T-helper 1 cell treated with Interleukin-12 subunit alpha and Interleukin-12 subunit beta and Interleukin-4 antibody, amounts not matched to agents 30 μg/mL and 1 μg/mL, for 36 hours (primary cell): Measurements from ENCODE around the gene PCSK6.

ENCODE experiments used
- H3K27ac Mint-ChIP-seq: one replicate; pipeline ENCODE4 v1.8.0; 2021; ENCODE audit warnings: mild to moderate bottlenecking, mixed read lengths
- H3K27me3 Mint-ChIP-seq: one replicate; pipeline ENCODE4 v1.8.0; 2021; ENCODE audit warnings: low read depth, mixed read lengths
- H3K36me3 Mint-ChIP-seq: one replicate; pipeline ENCODE4 v1.8.0; 2021; ENCODE audit warnings: low read depth, mixed read lengths
- H3K4me1 Mint-ChIP-seq: one replicate; pipeline ENCODE4 v1.8.0; 2021; ENCODE audit warnings: low read depth, mixed read lengths
- H3K4me3 Mint-ChIP-seq: one replicate; pipeline ENCODE4 v1.8.0; 2021; ENCODE audit warnings: mild to moderate bottlenecking, moderate library complexity, mixed read lengths
- H3K9me3 Mint-ChIP-seq: one replicate; pipeline ENCODE4 v1.8.0; 2021; ENCODE audit warnings: mixed read lengths

Gene PCSK6

DNA sequence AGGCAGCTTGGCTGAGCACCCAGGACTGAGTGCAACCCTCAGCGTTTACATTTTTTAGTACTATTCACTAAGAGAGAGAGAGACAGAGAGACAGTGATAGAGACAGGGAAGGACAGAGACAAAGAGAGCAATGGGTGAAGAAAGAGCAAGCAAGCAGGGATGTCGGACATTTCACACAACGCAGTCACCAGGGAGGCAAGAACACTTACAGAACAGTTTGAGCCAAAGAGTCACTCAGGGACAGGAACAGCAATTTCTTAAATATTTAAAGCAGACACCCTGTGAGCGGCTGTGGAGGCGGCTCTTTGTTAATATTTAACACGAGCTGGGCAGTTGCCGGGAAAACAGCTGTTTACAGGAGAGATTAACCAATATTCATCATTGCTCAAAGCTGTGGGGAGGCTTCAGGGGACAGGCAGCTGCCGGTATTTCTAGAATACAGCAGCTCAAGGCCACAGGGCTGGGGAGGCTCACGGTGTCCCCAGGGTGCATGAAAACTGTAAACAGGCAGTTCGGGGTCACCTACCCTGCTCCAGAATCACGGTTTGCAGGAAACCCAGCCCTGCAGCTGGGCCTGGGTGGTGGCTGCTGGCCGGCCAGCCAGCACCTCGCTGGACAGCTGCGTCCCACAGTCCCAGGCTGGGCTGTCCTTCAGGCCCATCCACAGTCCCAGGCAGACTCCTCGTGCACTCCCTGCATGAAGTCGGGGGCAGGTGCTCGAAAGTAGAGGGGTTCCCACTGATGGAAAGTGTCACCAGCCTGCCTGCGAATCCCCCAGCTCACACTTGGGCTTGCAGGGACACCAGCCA is 38.8 kb upstream of the PCSK6 start:
- no peak overlapping the region for H3K4me3 Mint-ChIP-seq
- H3K9me3 Mint-ChIP-seq = no peaks in the 10 kb centered on the region
- H3K4me1 Mint-ChIP-seq = no peaks in the 10 kb centered on the region
- H3K36me3 Mint-ChIP-seq = no peaks in the 10 kb centered on the region
- H3K27ac Mint-ChIP-seq = no peak overlapping the region
- H3K27me3 Mint-ChIP-seq = no peaks in the 10 kb centered on the region

DNA sequence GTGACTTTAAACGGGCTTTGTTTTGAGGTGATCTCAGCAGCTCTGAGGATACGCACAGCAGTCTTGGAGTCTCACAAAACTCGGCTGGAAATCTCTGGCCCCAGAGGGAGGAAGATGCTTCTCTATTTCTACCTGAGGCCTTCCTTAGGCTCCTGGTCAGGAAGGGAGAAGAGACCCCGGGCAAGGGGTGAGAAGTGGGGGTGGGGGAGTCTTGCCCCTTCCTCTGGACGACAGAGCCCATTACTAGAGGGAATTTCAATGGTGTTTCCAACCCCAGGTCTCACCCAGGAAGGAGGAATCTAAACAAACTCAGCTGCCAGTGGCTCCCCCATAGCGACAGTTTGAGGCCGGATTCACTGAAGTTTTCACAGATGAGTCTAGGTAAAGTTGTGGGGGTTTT is 37.4 kb upstream of the PCSK6 start:
- Mint-ChIP-seq H3K4me1 (no peaks in the 10 kb centered on the region), H3K27ac (no peak overlapping the region), H3K4me3 (no peak overlapping the region), H3K9me3 (no peaks in the 10 kb centered on the region), H3K36me3 (no peaks in the 10 kb centered on the region), H3K27me3 (no peaks in the 10 kb centered on the region)

- no peaks in the 10 kb centered on the region for H3K9me3 Mint-ChIP-seq
- no peak overlapping the region for H3K27ac Mint-ChIP-seq
- no peaks in the 10 kb centered on the region for H3K27me3 Mint-ChIP-seq
- H3K4me3 Mint-ChIP-seq = no peak overlapping the region
- H3K36me3 Mint-ChIP-seq = no peaks in the 10 kb centered on the region
- H3K4me1 Mint-ChIP-seq = peaks cover 3% of the 10 kb centered on the region
Observed at GRCh38 chr15:101526442-101526841, 36.9 kb upstream of the PCSK6 start.

- H3K27me3 Mint-ChIP-seq = no peaks in the 10 kb centered on the region
- peaks cover 4% of the 10 kb centered on the region for H3K4me1 Mint-ChIP-seq
- H3K4me3 Mint-ChIP-seq = no peak overlapping the region
- no peaks in the 10 kb centered on the region for H3K36me3 Mint-ChIP-seq
- no peak overlapping the region for H3K27ac Mint-ChIP-seq
- no peaks in the 10 kb centered on the region for H3K9me3 Mint-ChIP-seq
Observed at GRCh38 chr15:101526021-101526420, 36.5 kb upstream of the PCSK6 start.

GRCh38 chr15:101525087-101525669 is 35.7 kb upstream of the PCSK6 start:
- Mint-ChIP-seq H3K4me3 (no peak overlapping the region), H3K27ac (no peak overlapping the region)

GRCh38 chr15:101523560-101523940 is 34.0 kb upstream of the PCSK6 start:
- Mint-ChIP-seq H3K9me3 (peaks cover 10% of the 10 kb centered on the region), H3K4me3 (no peak overlapping the region), H3K36me3 (peaks cover 2% of the 10 kb centered on the region), H3K27ac (no peak overlapping the region), H3K27me3 (peaks cover 10% of the 10 kb centered on the region), H3K4me1 (peaks cover 4% of the 10 kb centered on the region)

More at GRCh38 chr15:101525087-101525669, 35.7 kb upstream of the PCSK6 start:
- Mint-ChIP-seq H3K9me3 (no peaks in the 10 kb centered on the region), H3K36me3 (no peaks in the 10 kb centered on the region), H3K27me3 (no peaks in the 10 kb centered on the region), H3K4me1 (peaks cover 4% of the 10 kb centered on the region)

DNA sequence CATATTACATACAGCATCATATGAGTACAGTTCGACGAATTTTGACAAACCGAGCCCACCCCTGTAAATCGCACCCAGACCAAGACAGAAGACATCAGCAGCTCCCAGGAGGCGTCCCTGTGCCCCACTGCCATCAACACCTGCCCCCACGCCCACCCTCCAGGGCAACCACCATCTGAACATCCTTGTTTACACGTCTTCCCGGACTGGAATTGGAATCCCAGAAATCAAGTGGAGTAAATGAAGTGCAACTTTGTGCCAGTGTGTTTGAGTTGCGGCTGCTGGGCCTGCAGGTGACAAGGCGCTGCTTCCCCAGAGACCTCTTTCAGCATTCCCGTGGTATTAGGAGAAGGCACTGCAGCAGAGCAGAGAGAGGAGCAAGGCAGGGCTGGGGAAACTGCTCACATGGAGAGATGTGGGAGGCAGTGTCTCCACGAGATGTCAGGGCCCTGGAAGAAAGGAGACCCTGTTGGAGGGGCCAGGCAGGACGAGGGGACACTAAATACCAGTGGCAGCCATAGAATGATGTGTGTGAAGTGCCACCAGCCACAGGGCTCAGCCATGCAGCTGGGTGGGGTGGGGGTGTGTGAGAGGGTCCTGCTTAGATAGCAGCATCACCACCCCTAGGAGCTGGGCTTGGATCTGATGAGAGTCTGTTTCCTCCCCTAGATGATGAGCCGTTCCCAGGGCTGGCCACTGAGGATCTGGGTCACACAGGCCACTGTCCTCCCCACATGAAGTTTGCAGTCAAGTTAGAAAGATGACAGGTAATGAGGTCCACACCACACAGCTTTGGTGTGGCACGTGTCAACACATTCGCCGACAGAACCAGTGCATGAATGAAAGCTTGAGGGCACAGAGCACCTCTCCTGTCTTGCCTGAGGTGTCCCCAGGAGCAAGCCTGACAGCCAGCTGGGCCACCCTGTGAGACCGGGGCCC is 33.4 kb upstream of the PCSK6 start:
- Mint-ChIP-seq H3K9me3 (peaks cover 15% of the 10 kb centered on the region), H3K4me1 (peaks cover 4% of the 10 kb centered on the region), H3K27ac (no peak overlapping the region), H3K4me3 (no peak overlapping the region), H3K27me3 (peaks cover 10% of the 10 kb centered on the region), H3K36me3 (peaks cover 6% of the 10 kb centered on the region)

GRCh38 chr15:101522091-101522490 is 32.6 kb upstream of the PCSK6 start:
- H3K4me1 Mint-ChIP-seq = peaks cover 4% of the 10 kb centered on the region
- H3K36me3 Mint-ChIP-seq = peaks cover 6% of the 10 kb centered on the region
- no peak overlapping the region for H3K4me3 Mint-ChIP-seq
- peaks cover 10% of the 10 kb centered on the region for H3K27me3 Mint-ChIP-seq
- H3K27ac Mint-ChIP-seq = no peak overlapping the region
- peaks cover 22% of the 10 kb centered on the region for H3K9me3 Mint-ChIP-seq

DNA sequence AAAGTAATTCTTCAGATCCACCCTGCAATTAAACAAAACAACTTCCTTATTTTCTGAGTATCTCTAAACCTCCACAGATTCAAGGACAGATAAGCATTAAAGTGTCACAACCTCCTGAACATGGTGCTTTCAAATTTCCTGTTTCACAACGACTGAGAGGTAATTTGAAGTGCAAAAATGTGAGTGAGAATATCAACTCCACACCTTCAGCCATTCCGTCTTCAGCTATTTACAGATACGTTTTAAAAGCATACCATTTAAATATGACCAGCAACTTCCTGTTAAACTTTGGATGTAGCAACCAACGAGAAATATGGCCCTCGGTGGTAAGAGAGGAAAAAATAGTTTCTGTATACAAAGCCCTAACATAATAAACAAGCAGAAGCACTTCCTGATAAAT is 32.1 kb upstream of the PCSK6 start:
- H3K27ac Mint-ChIP-seq = no peak overlapping the region
- peaks cover 4% of the 10 kb centered on the region for H3K4me1 Mint-ChIP-seq
- peaks cover 27% of the 10 kb centered on the region for H3K9me3 Mint-ChIP-seq

GRCh38 chr15:101521069-101521468 is 31.6 kb upstream of the PCSK6 start:
- no peak overlapping the region for H3K27ac Mint-ChIP-seq
- no peak overlapping the region for H3K4me3 Mint-ChIP-seq
- peaks cover 4% of the 10 kb centered on the region for H3K4me1 Mint-ChIP-seq
- peaks cover 31% of the 10 kb centered on the region for H3K9me3 Mint-ChIP-seq
- peaks cover 6% of the 10 kb centered on the region for H3K36me3 Mint-ChIP-seq
- peaks cover 10% of the 10 kb centered on the region for H3K27me3 Mint-ChIP-seq

More for the DNA sequence above, 32.1 kb upstream of the PCSK6 start:
- no peak overlapping the region for H3K4me3 Mint-ChIP-seq
- H3K36me3 Mint-ChIP-seq = peaks cover 6% of the 10 kb centered on the region
- H3K27me3 Mint-ChIP-seq = peaks cover 10% of the 10 kb centered on the region

GRCh38 chr15:101520395-101520794 is 30.9 kb upstream of the PCSK6 start:
- Mint-ChIP-seq H3K4me3 (no peak overlapping the region), H3K27ac (no peak overlapping the region), H3K9me3 (peaks cover 37% of the 10 kb centered on the region), H3K27me3 (peaks cover 17% of the 10 kb centered on the region), H3K36me3 (peaks cover 6% of the 10 kb centered on the region), H3K4me1 (peaks cover 4% of the 10 kb centered on the region)

DNA sequence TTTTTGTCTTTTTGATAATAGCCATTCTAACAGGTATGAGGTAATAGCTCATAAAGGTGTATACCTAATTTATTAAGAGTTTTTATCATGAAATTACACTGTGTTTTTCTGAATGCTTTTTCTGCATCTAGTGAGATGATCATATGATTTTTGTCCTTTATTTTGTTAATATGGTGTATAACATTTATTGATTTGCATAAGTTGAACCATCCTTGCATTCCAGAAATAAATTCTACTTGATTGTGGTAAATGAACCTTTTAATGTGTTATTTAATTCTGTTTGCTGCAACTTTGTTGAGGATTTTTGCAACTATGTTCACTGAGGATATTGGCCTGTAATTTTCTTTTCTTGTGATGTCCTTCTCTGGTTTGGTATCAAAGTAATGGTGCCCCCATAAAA is 28.0 kb upstream of the PCSK6 start:
- Mint-ChIP-seq H3K27ac (no peak overlapping the region), H3K4me3 (no peak overlapping the region), H3K36me3 (peaks cover 6% of the 10 kb centered on the region), H3K9me3 (peaks cover 38% of the 10 kb centered on the region), H3K27me3 (peaks cover 26% of the 10 kb centered on the region), H3K4me1 (peaks cover 4% of the 10 kb centered on the region)

GRCh38 chr15:101514318-101514717 is 24.8 kb upstream of the PCSK6 start:
- peaks cover 4% of the 10 kb centered on the region for H3K36me3 Mint-ChIP-seq
- no peak overlapping the region for H3K4me3 Mint-ChIP-seq
- peaks cover 32% of the 10 kb centered on the region for H3K9me3 Mint-ChIP-seq
- peaks cover 27% of the 10 kb centered on the region for H3K27me3 Mint-ChIP-seq
- H3K4me1 Mint-ChIP-seq = no peaks in the 10 kb centered on the region
- no peak overlapping the region for H3K27ac Mint-ChIP-seq

DNA sequence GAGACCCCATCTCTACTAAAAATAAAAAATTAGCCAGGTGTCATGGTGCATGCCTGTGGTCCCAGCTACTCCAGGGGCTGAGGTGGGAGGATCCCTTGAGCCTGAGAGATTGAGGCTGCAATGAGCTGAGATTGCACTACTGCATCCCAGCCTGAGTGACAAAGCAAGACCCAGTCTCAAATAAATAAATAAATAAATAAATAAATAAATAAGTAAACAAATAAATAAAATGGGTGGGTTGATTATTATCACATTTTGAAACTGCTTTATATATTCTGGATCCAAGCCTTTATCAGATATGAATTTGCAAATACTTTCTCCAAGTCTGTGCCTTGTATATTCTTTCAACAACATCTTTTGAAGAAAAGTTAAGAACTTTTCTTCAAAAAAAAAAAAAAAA is 22.2 kb upstream of the PCSK6 start:
- Mint-ChIP-seq H3K27me3 (peaks cover 25% of the 10 kb centered on the region), H3K4me3 (no peak overlapping the region), H3K4me1 (no peaks in the 10 kb centered on the region), H3K9me3 (peaks cover 13% of the 10 kb centered on the region), H3K36me3 (no peaks in the 10 kb centered on the region), H3K27ac (no peak overlapping the region)
